ENCODE results near the gene C17orf107. TPM values are rescaled to one million over a fixed set of nuclear protein-coding genes. Genes with fewer than 3 reads are reported as not detected.

C17orf107 gene
- total and polyA plus RNA-seq, 9 of the 15 experiments (the other 6 are each of a cell fraction or from before 2014, with no cell fraction given): 0.05 to 0.29 (median 0.07) TPM; not detected in 4

DNA sequence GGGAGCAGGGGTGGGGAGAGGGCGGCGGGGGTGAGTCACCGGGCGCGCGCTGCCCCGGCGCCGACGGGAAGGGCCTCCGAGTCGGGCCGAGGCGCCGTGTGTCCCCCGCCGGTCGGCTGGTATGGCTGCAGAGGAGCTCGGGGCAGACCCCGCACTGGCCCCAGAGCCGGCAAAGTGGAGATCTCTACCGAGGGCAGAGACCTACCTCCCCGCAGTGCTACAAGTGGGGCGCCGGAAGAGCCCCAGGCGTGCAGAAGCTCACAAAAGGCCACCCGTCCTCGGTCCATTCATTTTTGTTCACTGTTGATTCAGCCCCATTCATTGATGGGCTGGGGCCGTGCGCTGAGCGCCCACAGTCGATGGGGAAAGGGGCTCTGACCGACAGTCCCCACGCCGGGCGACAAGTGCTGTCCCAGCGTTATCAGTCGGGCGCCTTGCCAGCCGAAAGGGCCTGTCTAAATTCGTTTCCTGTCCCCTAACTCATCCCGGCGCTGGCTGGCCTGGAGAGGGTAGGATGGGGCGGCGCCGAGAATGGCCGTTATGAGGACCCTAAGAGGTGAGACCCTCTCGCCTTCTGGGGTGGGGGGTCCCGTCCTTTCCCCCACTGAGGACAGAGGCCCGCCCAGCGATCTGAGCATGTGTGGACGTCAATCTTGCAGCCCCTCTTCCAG, 50.9 kb downstream of the C17orf107 start (continued):
- TF ChIP-seq, protein P1, sequence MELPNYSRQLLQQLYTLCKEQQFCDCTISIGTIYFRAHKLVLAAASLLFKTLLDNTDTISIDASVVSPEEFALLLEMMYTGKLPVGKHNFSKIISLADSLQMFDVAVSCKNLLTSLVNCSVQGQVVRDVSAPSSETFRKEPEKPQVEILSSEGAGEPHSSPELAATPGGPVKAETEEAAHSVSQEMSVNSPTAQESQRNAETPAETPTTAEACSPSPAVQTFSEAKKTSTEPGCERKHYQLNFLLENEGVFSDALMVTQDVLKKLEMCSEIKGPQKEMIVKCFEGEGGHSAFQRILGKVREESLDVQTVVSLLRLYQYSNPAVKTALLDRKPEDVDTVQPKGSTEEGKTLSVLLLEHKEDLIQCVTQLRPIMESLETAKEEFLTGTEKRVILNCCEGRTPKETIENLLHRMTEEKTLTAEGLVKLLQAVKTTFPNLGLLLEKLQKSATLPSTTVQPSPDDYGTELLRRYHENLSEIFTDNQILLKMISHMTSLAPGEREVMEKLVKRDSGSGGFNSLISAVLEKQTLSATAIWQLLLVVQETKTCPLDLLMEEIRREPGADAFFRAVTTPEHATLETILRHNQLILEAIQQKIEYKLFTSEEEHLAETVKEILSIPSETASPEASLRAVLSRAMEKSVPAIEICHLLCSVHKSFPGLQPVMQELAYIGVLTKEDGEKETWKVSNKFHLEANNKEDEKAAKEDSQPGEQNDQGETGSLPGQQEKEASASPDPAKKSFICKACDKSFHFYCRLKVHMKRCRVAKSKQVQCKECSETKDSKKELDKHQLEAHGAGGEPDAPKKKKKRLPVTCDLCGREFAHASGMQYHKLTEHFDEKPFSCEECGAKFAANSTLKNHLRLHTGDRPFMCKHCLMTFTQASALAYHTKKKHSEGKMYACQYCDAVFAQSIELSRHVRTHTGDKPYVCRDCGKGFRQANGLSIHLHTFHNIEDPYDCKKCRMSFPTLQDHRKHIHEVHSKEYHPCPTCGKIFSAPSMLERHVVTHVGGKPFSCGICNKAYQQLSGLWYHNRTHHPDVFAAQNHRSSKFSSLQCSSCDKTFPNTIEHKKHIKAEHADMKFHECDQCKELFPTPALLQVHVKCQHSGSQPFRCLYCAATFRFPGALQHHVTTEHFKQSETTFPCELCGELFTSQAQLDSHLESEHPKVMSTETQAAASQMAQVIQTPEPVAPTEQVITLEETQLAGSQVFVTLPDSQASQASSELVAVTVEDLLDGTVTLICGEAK (IDR thresholded peaks at IDR 0.05): peak; percentile 9; the same call in 1 of the 2 replicates
- TF ChIP-seq, protein P1 (CRISPR knock-in tag; IDR thresholded peaks at IDR 0.05): no peak
- TF ChIP-seq, protein P2, sequence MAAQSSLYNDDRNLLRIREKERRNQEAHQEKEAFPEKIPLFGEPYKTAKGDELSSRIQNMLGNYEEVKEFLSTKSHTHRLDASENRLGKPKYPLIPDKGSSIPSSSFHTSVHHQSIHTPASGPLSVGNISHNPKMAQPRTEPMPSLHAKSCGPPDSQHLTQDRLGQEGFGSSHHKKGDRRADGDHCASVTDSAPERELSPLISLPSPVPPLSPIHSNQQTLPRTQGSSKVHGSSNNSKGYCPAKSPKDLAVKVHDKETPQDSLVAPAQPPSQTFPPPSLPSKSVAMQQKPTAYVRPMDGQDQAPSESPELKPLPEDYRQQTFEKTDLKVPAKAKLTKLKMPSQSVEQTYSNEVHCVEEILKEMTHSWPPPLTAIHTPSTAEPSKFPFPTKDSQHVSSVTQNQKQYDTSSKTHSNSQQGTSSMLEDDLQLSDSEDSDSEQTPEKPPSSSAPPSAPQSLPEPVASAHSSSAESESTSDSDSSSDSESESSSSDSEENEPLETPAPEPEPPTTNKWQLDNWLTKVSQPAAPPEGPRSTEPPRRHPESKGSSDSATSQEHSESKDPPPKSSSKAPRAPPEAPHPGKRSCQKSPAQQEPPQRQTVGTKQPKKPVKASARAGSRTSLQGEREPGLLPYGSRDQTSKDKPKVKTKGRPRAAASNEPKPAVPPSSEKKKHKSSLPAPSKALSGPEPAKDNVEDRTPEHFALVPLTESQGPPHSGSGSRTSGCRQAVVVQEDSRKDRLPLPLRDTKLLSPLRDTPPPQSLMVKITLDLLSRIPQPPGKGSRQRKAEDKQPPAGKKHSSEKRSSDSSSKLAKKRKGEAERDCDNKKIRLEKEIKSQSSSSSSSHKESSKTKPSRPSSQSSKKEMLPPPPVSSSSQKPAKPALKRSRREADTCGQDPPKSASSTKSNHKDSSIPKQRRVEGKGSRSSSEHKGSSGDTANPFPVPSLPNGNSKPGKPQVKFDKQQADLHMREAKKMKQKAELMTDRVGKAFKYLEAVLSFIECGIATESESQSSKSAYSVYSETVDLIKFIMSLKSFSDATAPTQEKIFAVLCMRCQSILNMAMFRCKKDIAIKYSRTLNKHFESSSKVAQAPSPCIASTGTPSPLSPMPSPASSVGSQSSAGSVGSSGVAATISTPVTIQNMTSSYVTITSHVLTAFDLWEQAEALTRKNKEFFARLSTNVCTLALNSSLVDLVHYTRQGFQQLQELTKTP (IDR thresholded peaks at IDR 0.05; ENCODE audit: low read depth in 1 of 2, partially characterized antibody in 2 of 2): no peak
- TF ChIP-seq SUPT5H (IDR thresholded peaks at IDR 0.05) (peak; percentile 69), KHSRP (IDR thresholded peaks at IDR 0.05) (no peak)
- TF ChIP-seq, protein P3, sequence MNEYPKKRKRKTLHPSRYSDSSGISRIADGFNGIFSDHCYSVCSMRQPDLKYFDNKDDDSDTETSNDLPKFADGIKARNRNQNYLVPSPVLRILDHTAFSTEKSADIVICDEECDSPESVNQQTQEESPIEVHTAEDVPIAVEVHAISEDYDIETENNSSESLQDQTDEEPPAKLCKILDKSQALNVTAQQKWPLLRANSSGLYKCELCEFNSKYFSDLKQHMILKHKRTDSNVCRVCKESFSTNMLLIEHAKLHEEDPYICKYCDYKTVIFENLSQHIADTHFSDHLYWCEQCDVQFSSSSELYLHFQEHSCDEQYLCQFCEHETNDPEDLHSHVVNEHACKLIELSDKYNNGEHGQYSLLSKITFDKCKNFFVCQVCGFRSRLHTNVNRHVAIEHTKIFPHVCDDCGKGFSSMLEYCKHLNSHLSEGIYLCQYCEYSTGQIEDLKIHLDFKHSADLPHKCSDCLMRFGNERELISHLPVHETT (CRISPR knock-in tag; conservative IDR thresholded peaks at IDR 0.05 in 1 of 2, IDR thresholded peaks at IDR 0.05 in 1 of 2): peak in 1 of 2 experiments; percentile 61; a peak in 2 of 4 replicates
- TF ChIP-seq, protein P4, sequence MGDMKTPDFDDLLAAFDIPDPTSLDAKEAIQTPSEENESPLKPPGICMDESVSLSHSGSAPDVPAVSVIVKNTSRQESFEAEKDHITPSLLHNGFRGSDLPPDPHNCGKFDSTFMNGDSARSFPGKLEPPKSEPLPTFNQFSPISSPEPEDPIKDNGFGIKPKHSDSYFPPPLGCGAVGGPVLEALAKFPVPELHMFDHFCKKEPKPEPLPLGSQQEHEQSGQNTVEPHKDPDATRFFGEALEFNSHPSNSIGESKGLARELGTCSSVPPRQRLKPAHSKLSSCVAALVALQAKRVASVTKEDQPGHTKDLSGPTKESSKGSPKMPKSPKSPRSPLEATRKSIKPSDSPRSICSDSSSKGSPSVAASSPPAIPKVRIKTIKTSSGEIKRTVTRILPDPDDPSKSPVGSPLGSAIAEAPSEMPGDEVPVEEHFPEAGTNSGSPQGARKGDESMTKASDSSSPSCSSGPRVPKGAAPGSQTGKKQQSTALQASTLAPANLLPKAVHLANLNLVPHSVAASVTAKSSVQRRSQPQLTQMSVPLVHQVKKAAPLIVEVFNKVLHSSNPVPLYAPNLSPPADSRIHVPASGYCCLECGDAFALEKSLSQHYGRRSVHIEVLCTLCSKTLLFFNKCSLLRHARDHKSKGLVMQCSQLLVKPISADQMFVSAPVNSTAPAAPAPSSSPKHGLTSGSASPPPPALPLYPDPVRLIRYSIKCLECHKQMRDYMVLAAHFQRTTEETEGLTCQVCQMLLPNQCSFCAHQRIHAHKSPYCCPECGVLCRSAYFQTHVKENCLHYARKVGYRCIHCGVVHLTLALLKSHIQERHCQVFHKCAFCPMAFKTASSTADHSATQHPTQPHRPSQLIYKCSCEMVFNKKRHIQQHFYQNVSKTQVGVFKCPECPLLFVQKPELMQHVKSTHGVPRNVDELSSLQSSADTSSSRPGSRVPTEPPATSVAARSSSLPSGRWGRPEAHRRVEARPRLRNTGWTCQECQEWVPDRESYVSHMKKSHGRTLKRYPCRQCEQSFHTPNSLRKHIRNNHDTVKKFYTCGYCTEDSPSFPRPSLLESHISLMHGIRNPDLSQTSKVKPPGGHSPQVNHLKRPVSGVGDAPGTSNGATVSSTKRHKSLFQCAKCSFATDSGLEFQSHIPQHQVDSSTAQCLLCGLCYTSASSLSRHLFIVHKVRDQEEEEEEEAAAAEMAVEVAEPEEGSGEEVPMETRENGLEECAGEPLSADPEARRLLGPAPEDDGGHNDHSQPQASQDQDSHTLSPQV (IDR thresholded peaks at IDR 0.05): 0 out of 2 replicates have a peak, but pooled peaks have one; percentile 15
